ENCODE results near the gene TTYH3. TPM values are rescaled to one million over a fixed set of nuclear protein-coding genes. Genes with fewer than 3 reads are reported as not detected.

TTYH3 gene
- total RNA-seq, 1 donor from 2014 or later = 296 TPM

- Mint-ChIP-seq H3K9me3 (no peaks in the 10 kb centered on the region), H3K36me3 (no peaks in the 10 kb centered on the region), H3K27me3 (ENCODE audit: low read depth) (no peaks in the 10 kb centered on the region), H3K4me1 (peaks cover 61% of the 10 kb centered on the region), H3K27ac (peak overlapping the region; percentile 41), H3K4me3 (no peak overlapping the region)
- no peak for TF ChIP-seq CTCF (IDR thresholded peaks at IDR 0.05; ENCODE audit: unreplicated experiment)
- DNase-seq (ENCODE audit: low spot score in 2 of 2, unreplicated experiment in 2 of 2) = no peak
These were observed 15.1 kb upstream of the TTYH3 start for GRCh38 chr7:2616387-2617324.

GRCh38 chr7:2617325-2617905, 14.4 kb upstream of the TTYH3 start:
- Mint-ChIP-seq H3K4me3 (peak overlapping the region; percentile 41), H3K4me1 (peaks cover 69% of the 10 kb centered on the region), H3K27me3 (ENCODE audit: low read depth) (no peaks in the 10 kb centered on the region), H3K36me3 (no peaks in the 10 kb centered on the region), H3K9me3 (no peaks in the 10 kb centered on the region), H3K27ac (peak overlapping the region; percentile 69)
- TF ChIP-seq CTCF (IDR thresholded peaks at IDR 0.05; ENCODE audit: unreplicated experiment) = no peak
- DNase-seq (ENCODE audit: low spot score in 2 of 2, unreplicated experiment in 2 of 2) = no peak

GRCh38 chr7:2619116-2619515, 12.7 kb upstream of the TTYH3 start:
- DNase-seq (ENCODE audit: low spot score in 2 of 2, unreplicated experiment in 2 of 2) = no peak
- no peak overlapping the region for H3K4me3 Mint-ChIP-seq
- H3K36me3 Mint-ChIP-seq = no peaks in the 10 kb centered on the region
- TF ChIP-seq CTCF (IDR thresholded peaks at IDR 0.05; ENCODE audit: unreplicated experiment) = no peak
- H3K9me3 Mint-ChIP-seq = no peaks in the 10 kb centered on the region
- peaks cover 73% of the 10 kb centered on the region for H3K4me1 Mint-ChIP-seq
- no peaks in the 10 kb centered on the region for H3K27me3 Mint-ChIP-seq (ENCODE audit: low read depth)
- peak overlapping the region; percentile 22 for H3K27ac Mint-ChIP-seq

- Mint-ChIP-seq H3K27ac (peak overlapping the region; percentile 85), H3K4me3 (peak overlapping the region; percentile 24), H3K36me3 (no peaks in the 10 kb centered on the region), H3K27me3 (ENCODE audit: low read depth) (no peaks in the 10 kb centered on the region), H3K9me3 (no peaks in the 10 kb centered on the region), H3K4me1 (peaks cover 71% of the 10 kb centered on the region)
- TF ChIP-seq CTCF (IDR thresholded peaks at IDR 0.05; ENCODE audit: unreplicated experiment) = no peak
- peak; percentile 51 to 67 for DNase-seq (ENCODE audit: low spot score in 2 of 2, unreplicated experiment in 2 of 2)
These were observed 10.5 kb upstream of the TTYH3 start for GRCh38 chr7:2621061-2621828.

DNA sequence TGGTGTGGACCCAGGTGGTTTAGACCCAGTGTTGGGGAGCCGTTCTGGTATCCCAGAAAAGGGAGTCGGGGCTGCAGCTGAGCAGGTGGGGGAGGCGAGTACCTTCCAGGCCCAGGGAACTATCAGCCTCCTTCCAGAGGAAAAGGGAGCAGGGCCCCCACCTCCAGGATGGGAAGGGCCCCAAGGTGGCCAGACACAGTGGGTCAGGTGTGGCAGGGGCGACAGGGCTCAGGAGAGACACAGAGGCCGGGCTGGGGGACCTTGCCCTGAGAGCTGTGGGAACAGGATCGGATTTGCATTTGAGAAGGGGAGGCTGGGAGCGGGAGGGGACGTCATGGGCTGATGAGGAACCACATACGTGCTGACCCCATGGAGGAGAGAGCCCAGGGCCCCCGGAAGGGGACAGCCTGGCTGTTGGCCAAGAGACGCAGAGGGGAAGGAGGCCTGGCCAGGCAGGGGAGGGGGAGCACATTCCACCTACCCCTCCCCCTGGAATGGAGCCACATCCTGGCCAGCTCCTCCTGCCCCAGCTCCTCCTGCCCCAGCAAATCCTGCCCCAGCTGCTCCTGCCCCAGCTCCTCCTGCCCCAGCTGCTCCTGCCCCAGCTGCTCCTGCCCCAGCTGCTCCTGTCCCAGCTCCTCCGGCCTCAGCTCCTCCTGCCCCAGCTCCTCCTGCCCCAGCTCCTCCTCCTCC, 9.7 kb upstream of the TTYH3 start:
- Mint-ChIP-seq H3K4me3 (peak overlapping the region; percentile 19), H3K27ac (peak overlapping the region; percentile 85), H3K27me3 (ENCODE audit: low read depth) (no peaks in the 10 kb centered on the region), H3K36me3 (no peaks in the 10 kb centered on the region), H3K4me1 (peaks cover 63% of the 10 kb centered on the region), H3K9me3 (no peaks in the 10 kb centered on the region)
- TF ChIP-seq CTCF (IDR thresholded peaks at IDR 0.05; ENCODE audit: unreplicated experiment) = no peak
- DNase-seq (ENCODE audit: low spot score in 2 of 2, unreplicated experiment in 2 of 2) = peak; percentile 90 to 93

Measured in mesothelial cell of epicardium (in vitro differentiated cells).